Kidney (tissue), 14 donors: ENCODE data around the gene OR2J1. TPM values are rescaled to one million over a fixed set of nuclear protein-coding genes. Genes with fewer than 3 reads are reported as not detected.
A peak's percentile ranks its signal among the peaks of the same experiment; 100 is the strongest.

Experiments
- DNase-seq, 5 donors: peaks; one replicate each; pipeline ENCODE4 v3.0.0-alpha.2; 2013 to 2020
- FAIRE-seq: peaks from 2 replicates; lab custom pipeline; 2012; peaks lifted over from hg19 to GRCh38; lab: Jason Lieb, UNC
- H3K27ac ChIP-seq, 2 donors: one replicate each; pipeline ENCODE4 v1.7.0; 2013; ENCODE audit warnings: low read depth in 2 of 2, low read length in 2 of 2, inconsistent platforms in 1 of 2
- H3K27me3 ChIP-seq: one replicate; pipeline ENCODE4 v1.7.1; 2013; ENCODE audit warnings: low read length, inconsistent platforms; ENCODE audit not compliant: control insufficient read depth, insufficient read depth
- H3K36me3 ChIP-seq, 3 donors: one replicate each; pipeline versions ENCODE4 v1.7.0 to v1.7.1; 2013; ENCODE audit warnings: low read length in 3 of 3, control low read depth in 1 of 3, inconsistent platforms in 1 of 3; ENCODE audit not compliant: insufficient read depth in 3 of 3, control insufficient read depth in 2 of 3
- H3K4me1 ChIP-seq, 3 donors: one replicate each; pipeline versions ENCODE4 v1.7.0 to v1.7.1; 2013; ENCODE audit warnings: low read length in 3 of 3, inconsistent platforms in 1 of 3, low read depth in 1 of 3; ENCODE audit not compliant: control insufficient read depth in 2 of 3, insufficient read depth in 2 of 3
- H3K4me3 ChIP-seq, 3 donors: one replicate each; pipeline versions ENCODE4 v1.7.0 to v1.8.1; 2013; ENCODE audit warnings: low read length in 3 of 3, control low read depth in 1 of 3, inconsistent platforms in 1 of 3
- H3K9ac ChIP-seq, 3 donors: one replicate each; pipeline versions ENCODE4 v1.7.0 to v1.7.1; 2013; ENCODE audit warnings: low read length in 3 of 3, control low read depth in 1 of 3, inconsistent platforms in 1 of 3
- H3K9me3 ChIP-seq, 3 donors: one replicate each; pipeline versions ENCODE4 v1.7.0 to v1.7.1; 2013; ENCODE audit warnings: low read length in 3 of 3, control low read depth in 1 of 3, inconsistent platforms in 1 of 3; ENCODE audit not compliant: control insufficient read depth in 2 of 3, insufficient read depth in 1 of 3
- intact Hi-C: fragments of 100-400 bp; cut with DNase I; formaldehyde crosslinking; loops from one replicate; pipeline ENCODE4 v1.11.1; 2022
- polyA plus RNA-seq: library from polyadenylated mRNA; stranded (reverse); fragments of 350-450 nt; fragmentation: Illumina TruSeq; extraction: RNeasy Lipid Tissue Mini Kit (QIAGEN cat#74804); gene quantifications from one replicate; pipeline ENCODE4 v1.2.3, GENCODE V29; 2014; ENCODE audit warnings: low read depth, low replicate concordance; ENCODE audit not compliant: insufficient read depth
- total RNA-seq: library from RNA; stranded (reverse); fragmentation: NEBNext Ultra II Directional; extraction: Animal tissue kit (Norgen Biotek cat#: 25700); gene quantifications from one replicate; pipeline ENCODE4 v1.2.1, GENCODE V29; 2021
- TF ChIP-seq, protein P1 (sequence below): IDR thresholded peaks from 3 replicates; pipeline ENCODE4 v1.5.1; 2012; ENCODE audit warnings: mild to moderate bottlenecking, moderate library complexity, borderline replicate concordance; ENCODE audit not compliant: insufficient read depth; ENCODE audit errors: extremely low read depth
- donor health status: control.
- donor health status: control.
- donor health status: control.
- donor health status: control.
- donor health status: control.
- donor health status: DM: yes; HTN: yes; CAD: no.
- donor health status: Normal renal cell carcinoma (clear cell type).

OR2J1 gene
- total and polyA plus RNA-seq, 2 donors from 2014 or later = not detected

DNA sequence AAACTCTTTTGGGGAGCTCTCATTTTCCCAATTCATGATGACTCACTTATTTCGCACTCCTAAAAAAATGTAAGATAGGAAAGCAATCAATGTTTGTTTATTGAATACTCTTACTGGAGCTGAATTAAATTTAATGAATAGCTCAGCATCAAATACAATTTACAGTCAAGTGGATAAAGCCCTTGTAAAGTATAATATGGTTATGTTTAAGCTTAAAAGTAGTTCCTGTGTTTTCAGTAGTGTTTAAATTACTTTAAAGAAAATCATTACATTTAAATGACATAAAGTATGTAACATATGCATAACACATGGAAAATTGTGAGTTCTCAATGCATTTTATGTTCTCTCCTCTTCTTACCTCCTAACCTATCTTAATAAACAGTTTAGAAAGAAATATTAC is 12.1 kb upstream of the OR2J1 start, which contains the start of gene OR2B3:
Gene OR2B3, minus strand, starts transcription at position 101 of the 400 bp plus-strand sequence. Its CDS starts 65 bp downstream, at position 36.
- Histone ChIP-seq H3K36me3 (no peaks in the 10 kb centered on the region), H3K9ac (no peak within 1 kb of the TSS), H3K4me1 (no peaks in the 10 kb centered on the region), H3K9me3 (no peaks in the 10 kb centered on the region), H3K27ac (no peak within 1 kb of the TSS), H3K4me3 (no peak within 1 kb of the TSS), H3K27me3 (no peaks in the 10 kb centered on the region)
- TF ChIP-seq, protein P1, sequence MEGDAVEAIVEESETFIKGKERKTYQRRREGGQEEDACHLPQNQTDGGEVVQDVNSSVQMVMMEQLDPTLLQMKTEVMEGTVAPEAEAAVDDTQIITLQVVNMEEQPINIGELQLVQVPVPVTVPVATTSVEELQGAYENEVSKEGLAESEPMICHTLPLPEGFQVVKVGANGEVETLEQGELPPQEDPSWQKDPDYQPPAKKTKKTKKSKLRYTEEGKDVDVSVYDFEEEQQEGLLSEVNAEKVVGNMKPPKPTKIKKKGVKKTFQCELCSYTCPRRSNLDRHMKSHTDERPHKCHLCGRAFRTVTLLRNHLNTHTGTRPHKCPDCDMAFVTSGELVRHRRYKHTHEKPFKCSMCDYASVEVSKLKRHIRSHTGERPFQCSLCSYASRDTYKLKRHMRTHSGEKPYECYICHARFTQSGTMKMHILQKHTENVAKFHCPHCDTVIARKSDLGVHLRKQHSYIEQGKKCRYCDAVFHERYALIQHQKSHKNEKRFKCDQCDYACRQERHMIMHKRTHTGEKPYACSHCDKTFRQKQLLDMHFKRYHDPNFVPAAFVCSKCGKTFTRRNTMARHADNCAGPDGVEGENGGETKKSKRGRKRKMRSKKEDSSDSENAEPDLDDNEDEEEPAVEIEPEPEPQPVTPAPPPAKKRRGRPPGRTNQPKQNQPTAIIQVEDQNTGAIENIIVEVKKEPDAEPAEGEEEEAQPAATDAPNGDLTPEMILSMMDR = no peak
- FAIRE-seq = no peak
- no peak for DNase-seq
- intact Hi-C loops = no loop called here

DNA sequence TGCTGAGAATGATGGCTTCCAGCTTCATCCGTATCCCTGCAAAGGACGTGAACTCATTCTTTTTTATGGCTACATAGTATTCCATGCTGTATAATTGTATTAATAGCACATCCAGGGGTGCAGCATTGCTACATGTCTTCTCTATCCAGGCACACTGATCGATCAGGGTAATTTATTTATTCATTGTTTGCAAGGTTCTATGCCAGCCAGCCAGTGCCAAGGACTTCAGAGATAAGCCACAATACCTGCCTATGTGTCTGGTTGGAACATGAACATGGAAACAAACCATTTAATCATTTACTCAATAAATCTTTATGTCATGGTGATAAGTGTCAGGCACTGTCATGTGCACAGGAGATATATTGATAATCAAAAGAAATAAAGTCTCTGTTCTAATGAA is 6.3 kb upstream of the OR2J1 start:
- no peak for FAIRE-seq
- TF ChIP-seq, protein P1 = no peak
- H3K27ac ChIP-seq = no peak overlapping the region
- no peaks in the 10 kb centered on the region for H3K36me3 ChIP-seq
- intact Hi-C loops = no loop called here
- H3K27me3 ChIP-seq = peaks cover 2% of the 10 kb centered on the region
- H3K4me3 ChIP-seq = no peak overlapping the region
- no peaks in the 10 kb centered on the region for H3K4me1 ChIP-seq
- DNase-seq = no peak
- no peaks in the 10 kb centered on the region for H3K9me3 ChIP-seq
- no peak overlapping the region for H3K9ac ChIP-seq

- TF ChIP-seq, protein P1 = no peak
- Histone ChIP-seq H3K9ac (no peak overlapping the region), H3K27me3 (peaks cover 2% of the 10 kb centered on the region), H3K36me3 (no peaks in the 10 kb centered on the region), H3K9me3 (no peaks in the 10 kb centered on the region), H3K27ac (no peak overlapping the region), H3K4me1 (no peaks in the 10 kb centered on the region), H3K4me3 (no peak overlapping the region)
- DNase-seq = no peak
- intact Hi-C loops = no loop called here
- no peak for FAIRE-seq
Observed at GRCh38 chr6:29097803-29098202, 1.5 kb upstream of the OR2J1 start.

DNA sequence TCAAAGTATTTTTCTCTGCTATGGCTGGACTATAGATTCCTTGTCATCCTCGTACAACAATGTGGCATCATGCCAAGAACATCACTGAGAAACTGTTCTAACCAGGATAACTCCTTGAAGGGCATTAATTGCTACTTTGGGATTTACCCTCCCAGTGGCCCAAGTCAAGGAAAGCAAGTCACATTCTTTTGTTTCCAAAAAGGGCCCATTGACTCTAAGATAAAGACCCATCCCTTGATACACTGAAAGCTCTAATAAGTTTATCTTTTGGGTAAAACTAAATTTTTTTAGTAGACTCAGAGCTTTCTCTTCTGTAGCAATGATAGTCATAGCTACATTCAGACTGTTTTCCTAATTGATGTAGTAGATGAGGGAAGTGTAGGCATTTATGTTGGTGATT is 8.5 kb downstream of the OR2J1 start, which contains the start of gene OR2J3:
Gene OR2J3, plus strand, starts transcription at position 301 of the 400 bp plus-strand sequence. CDS start 3,833 bp downstream, outside the sequence.
- intact Hi-C loops = no loop called here
- Histone ChIP-seq H3K4me1 (no peaks in the 10 kb centered on the region), H3K9ac (no peak within 1 kb of the TSS), H3K4me3 (no peak within 1 kb of the TSS), H3K27me3 (no peaks in the 10 kb centered on the region), H3K9me3 (no peaks in the 10 kb centered on the region), H3K27ac (no peak within 1 kb of the TSS), H3K36me3 (no peaks in the 10 kb centered on the region)
- TF ChIP-seq, protein P1 = no peak
- peak in 1 of 5 donors; percentile 0 for DNase-seq
- FAIRE-seq = no peak
